HepG2 (cell line): Measurements from ENCODE around the gene HSDL1. TPM values are rescaled to one million over a fixed set of nuclear protein-coding genes. Genes with fewer than 3 reads are reported as not detected.

Source experiments
- ARID2 ChIP-seq: sonication (generic); formaldehyde crosslinking; IDR thresholded peaks from 2 replicates; pipeline ENCODE4 v1.8.1; 2022; ENCODE audit warnings: mild to moderate bottlenecking, missing genetic modification reagents, borderline replicate concordance
- FOXM1 ChIP-seq: sonication (generic); formaldehyde crosslinking; IDR thresholded peaks from 2 replicates; pipeline ENCODE4 v1.5.0; 2020; ENCODE audit warnings: missing genetic modification reagents
- GMEB2 ChIP-seq: IDR thresholded peaks from 2 replicates; pipeline ENCODE4 v1.6.1; 2016; ENCODE audit warnings: missing biosample characterization, missing genetic modification reagents, low read depth
- GPN1 ChIP-seq: sonication (generic); formaldehyde crosslinking; IDR thresholded peaks from 2 replicates; pipeline ENCODE4 v1.5.1; 2020; ENCODE audit warnings: missing genetic modification reagents, borderline replicate concordance
- HMG20A ChIP-seq: IDR thresholded peaks from 2 replicates; pipeline ENCODE4 v1.6.1; 2016; ENCODE audit warnings: borderline replicate concordance
- JUN ChIP-seq: sonication (generic); formaldehyde crosslinking; IDR thresholded peaks from 2 replicates; pipeline ENCODE4 v1.4.0; 2020; ENCODE audit warnings: mild to moderate bottlenecking, missing genetic modification reagents
- KDM1A ChIP-seq: IDR thresholded peaks from 2 replicates; pipeline ENCODE4 v1.6.1; 2016; ENCODE audit warnings: missing compliant biosample characterization
- MEIS2 ChIP-seq: sonication (generic); formaldehyde crosslinking; IDR thresholded peaks from 2 replicates; pipeline ENCODE4 v1.9.0; 2021; ENCODE audit warnings: mild to moderate bottlenecking, missing genetic modification reagents
- NFKBIZ ChIP-seq: IDR thresholded peaks from 2 replicates; pipeline ENCODE4 v1.6.1; 2018; ENCODE audit warnings: missing genetic modification reagents, missing compliant biosample characterization
- RAD51 ChIP-seq: fragments of 450-650 bp; IDR thresholded peaks from 2 replicates; pipeline ENCODE4 v1.6.1; 2016; ENCODE audit warnings: borderline replicate concordance
- RCOR2 ChIP-seq: IDR thresholded peaks from 2 replicates; pipeline ENCODE4 v1.6.1; 2016; ENCODE audit warnings: missing biosample characterization, missing genetic modification reagents
- REST ChIP-seq, 2 experiments: IDR thresholded peaks; 2 replicates each; pipeline ENCODE4 v1.6.1; 2011 to 2012; ENCODE audit warnings: low read length in 2 of 2, borderline replicate concordance in 1 of 2, low read depth in 1 of 2, mild to moderate bottlenecking in 1 of 2, moderate library complexity in 1 of 2
- ZBTB25 ChIP-seq: IDR thresholded peaks from 2 replicates; pipeline ENCODE4 v1.6.1; 2018; ENCODE audit warnings: missing genetic modification reagents
- ZBTB34 ChIP-seq: sonication (generic); formaldehyde crosslinking; IDR thresholded peaks from 2 replicates; pipeline ENCODE4 v1.8.0; 2022; ENCODE audit warnings: mild to moderate bottlenecking, missing genetic modification reagents
- ZBTB7A ChIP-seq: sonication (generic); formaldehyde crosslinking; IDR thresholded peaks from 2 replicates; pipeline ENCODE4 v1.8.0; 2022; ENCODE audit warnings: mild to moderate bottlenecking, missing genetic modification reagents
- ZGPAT ChIP-seq: IDR thresholded peaks from 2 replicates; pipeline ENCODE4 v1.6.1; 2016; ENCODE audit warnings: mild to moderate bottlenecking
- ZNF329 ChIP-seq: sonication (generic); formaldehyde crosslinking; IDR thresholded peaks from 2 replicates; pipeline ENCODE4 v1.9.0; 2021; ENCODE audit warnings: low read depth, mild to moderate bottlenecking, missing genetic modification reagents
- ZNF383 ChIP-seq: sonication (generic); formaldehyde crosslinking; IDR thresholded peaks from 2 replicates; pipeline ENCODE4 v1.4.0; 2020; ENCODE audit warnings: missing genetic modification reagents, mild to moderate bottlenecking, borderline replicate concordance
- ZNF430 ChIP-seq: sonication (generic); formaldehyde crosslinking; IDR thresholded peaks from 2 replicates; pipeline ENCODE4 v1.9.0; 2021; ENCODE audit warnings: mild to moderate bottlenecking, missing genetic modification reagents
- ZNF674 ChIP-seq: sonication (generic); formaldehyde crosslinking; IDR thresholded peaks from 2 replicates; pipeline ENCODE4 v1.5.0; 2020; ENCODE audit warnings: low read depth, mild to moderate bottlenecking, missing genetic modification reagents
- ZNF7 ChIP-seq: IDR thresholded peaks from 2 replicates; pipeline ENCODE4 v1.6.1; 2016; ENCODE audit warnings: missing biosample characterization, missing genetic modification reagents
- polyA plus RNA-seq, 8 experiments: library from polyadenylated mRNA; depleted of rRNA in 3 of 8; stranded (reverse) in 7 of 8; unstranded in 1 of 8; fragments of >200 nt; fragmentation: Illumina TruSeq in 4 of 8; extraction: Trizol in 4 of 8; gene quantifications; 2 replicates each; pipeline versions ENCODE4 v1.2.1 to v1.2.3, GENCODE V29; 2011 to 2016; ENCODE audit warnings: low read depth in 4 of 8, missing spikeins in 1 of 8, mixed read lengths in 1 of 8; ENCODE audit not compliant: insufficient read depth in 1 of 8
- total RNA-seq, 5 experiments: library from RNA; depleted of rRNA; stranded (reverse); fragments of >200 nt; fragmentation: Illumina TruSeq; extraction: Trizol; gene quantifications; 2 replicates each; pipeline ENCODE4 v1.2.3, GENCODE V29; 2016; ENCODE audit warnings: low read depth in 1 of 5

HSDL1 gene
- total and polyA plus RNA-seq, 2 of the 13 experiments (the other 11 are each of a cell fraction or from before 2014, with no cell fraction given), result 49.2 to 49.7 TPM

GRCh38 chr16:84144859-84145639 lies at the start of gene HSDL1, which contains the start of gene DNAAF1 (continued):
- TF ChIP-seq JUN (CRISPR knock-in tag), result no peak
- TF ChIP-seq HMG20A, result no peak
- TF ChIP-seq ARID2 (CRISPR knock-in tag), result no peak
- no peak for TF ChIP-seq ZBTB7A (CRISPR knock-in tag)
- no peak for TF ChIP-seq KDM1A (CRISPR knock-in tag)
- TF ChIP-seq NFKBIZ (CRISPR knock-in tag), result 0 out of 2 replicates have a peak, but pooled peaks have one; percentile 40
- peak; percentile 93 for TF ChIP-seq ZNF329 (CRISPR knock-in tag)
- TF ChIP-seq GPN1 (CRISPR knock-in tag), result 0 out of 2 replicates have a peak, but pooled peaks have one; percentile 22
- no peak for TF ChIP-seq ZNF430 (CRISPR knock-in tag)
- peak; percentile 63; the same call in 1 of the 2 replicates for TF ChIP-seq GMEB2 (CRISPR knock-in tag)
- no peak for TF ChIP-seq ZBTB34
- TF ChIP-seq FOXM1, result no peak
- no peak for TF ChIP-seq RCOR2 (CRISPR knock-in tag)
- no peak for TF ChIP-seq ZNF7 (CRISPR knock-in tag)
- TF ChIP-seq MEIS2 (CRISPR knock-in tag), result peak; percentile 56
- no peak for TF ChIP-seq ZNF383 (CRISPR knock-in tag)
- no peak for TF ChIP-seq RAD51
- no peak for TF ChIP-seq REST (IDR thresholded peaks at IDR 0.05; ENCODE audit: borderline replicate concordance in 1 of 2, low read depth in 1 of 2, low read length in 2 of 2)
- no peak for TF ChIP-seq ZNF674
- TF ChIP-seq ZBTB25 (CRISPR knock-in tag), result 0 out of 2 replicates have a peak, but pooled peaks have one; percentile 31
- TF ChIP-seq ZGPAT (CRISPR knock-in tag), result peak; percentile 46; the same call in 1 of the 2 replicates
